HEK293 (cell line): ENCODE data around the gene METTL15.

Experiments
- EGR2 ChIP-seq: fragments of 450-650 bp; formaldehyde crosslinking; IDR thresholded peaks from 2 replicates; pipeline ENCODE4 v1.5.1; 2016; ENCODE audit warnings: low read depth, missing biosample characterization, missing genetic modification characterization
- KLF10 ChIP-seq: fragments of 450-650 bp; IDR thresholded peaks from 2 replicates; pipeline ENCODE4 v1.5.1; 2018; ENCODE audit warnings: missing biosample characterization, mild to moderate bottlenecking, missing genetic modification characterization
- ZNF416 ChIP-seq: fragments of 450-650 bp; formaldehyde crosslinking; IDR thresholded peaks from 2 replicates; pipeline ENCODE4 v1.5.1; 2016; ENCODE audit warnings: missing biosample characterization, missing genetic modification characterization
- ZNF530 ChIP-seq: fragments of 450-650 bp; formaldehyde crosslinking; IDR thresholded peaks from 2 replicates; pipeline ENCODE4 v1.5.1; 2016; ENCODE audit warnings: low read depth, missing biosample characterization, missing genetic modification characterization
- ZNF843 ChIP-seq: fragments of 450-650 bp; formaldehyde crosslinking; IDR thresholded peaks from 2 replicates; pipeline ENCODE4 v1.5.1; 2016; ENCODE audit warnings: missing biosample characterization, missing genetic modification characterization
- TF ChIP-seq, protein P1 (sequence below): fragments of 450-650 bp; IDR thresholded peaks from 2 replicates; pipeline ENCODE4 v1.5.1; 2018; ENCODE audit warnings: missing biosample characterization, missing genetic modification characterization
- TF ChIP-seq, protein P2 (sequence below): fragments of 450-650 bp; formaldehyde crosslinking; IDR thresholded peaks from 2 replicates; pipeline ENCODE4 v1.5.1; 2016; ENCODE audit warnings: missing biosample characterization, missing genetic modification characterization
- TF ChIP-seq, protein P3 (sequence below): fragments of 450-650 bp; formaldehyde crosslinking; IDR thresholded peaks from 2 replicates; pipeline ENCODE4 v1.5.1; 2017; ENCODE audit warnings: missing biosample characterization, missing genetic modification characterization

DNA sequence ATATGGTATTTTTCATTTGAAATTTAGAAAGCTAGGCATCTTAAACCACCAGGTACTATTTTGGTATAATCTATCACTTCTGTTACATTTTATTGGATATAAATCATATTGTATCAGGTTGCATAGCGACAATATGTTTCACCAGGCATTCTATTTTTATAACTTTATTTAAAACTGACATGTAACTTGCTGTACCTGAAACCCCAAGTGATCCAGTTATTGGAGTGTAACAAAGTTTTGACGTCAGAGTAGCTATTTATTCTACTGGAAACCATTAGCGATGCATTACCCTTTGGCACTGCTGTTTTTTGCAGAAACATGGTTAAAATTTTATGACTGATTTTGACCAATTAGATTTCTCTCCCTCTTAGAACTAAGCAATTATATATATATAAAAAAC is 160.7 kb downstream of the METTL15 start:
- TF ChIP-seq, protein P1, sequence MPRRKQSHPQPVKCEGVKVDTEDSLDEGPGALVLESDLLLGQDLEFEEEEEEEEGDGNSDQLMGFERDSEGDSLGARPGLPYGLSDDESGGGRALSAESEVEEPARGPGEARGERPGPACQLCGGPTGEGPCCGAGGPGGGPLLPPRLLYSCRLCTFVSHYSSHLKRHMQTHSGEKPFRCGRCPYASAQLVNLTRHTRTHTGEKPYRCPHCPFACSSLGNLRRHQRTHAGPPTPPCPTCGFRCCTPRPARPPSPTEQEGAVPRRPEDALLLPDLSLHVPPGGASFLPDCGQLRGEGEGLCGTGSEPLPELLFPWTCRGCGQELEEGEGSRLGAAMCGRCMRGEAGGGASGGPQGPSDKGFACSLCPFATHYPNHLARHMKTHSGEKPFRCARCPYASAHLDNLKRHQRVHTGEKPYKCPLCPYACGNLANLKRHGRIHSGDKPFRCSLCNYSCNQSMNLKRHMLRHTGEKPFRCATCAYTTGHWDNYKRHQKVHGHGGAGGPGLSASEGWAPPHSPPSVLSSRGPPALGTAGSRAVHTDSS (tag by site-specific recombination): no peak
- TF ChIP-seq, protein P2, sequence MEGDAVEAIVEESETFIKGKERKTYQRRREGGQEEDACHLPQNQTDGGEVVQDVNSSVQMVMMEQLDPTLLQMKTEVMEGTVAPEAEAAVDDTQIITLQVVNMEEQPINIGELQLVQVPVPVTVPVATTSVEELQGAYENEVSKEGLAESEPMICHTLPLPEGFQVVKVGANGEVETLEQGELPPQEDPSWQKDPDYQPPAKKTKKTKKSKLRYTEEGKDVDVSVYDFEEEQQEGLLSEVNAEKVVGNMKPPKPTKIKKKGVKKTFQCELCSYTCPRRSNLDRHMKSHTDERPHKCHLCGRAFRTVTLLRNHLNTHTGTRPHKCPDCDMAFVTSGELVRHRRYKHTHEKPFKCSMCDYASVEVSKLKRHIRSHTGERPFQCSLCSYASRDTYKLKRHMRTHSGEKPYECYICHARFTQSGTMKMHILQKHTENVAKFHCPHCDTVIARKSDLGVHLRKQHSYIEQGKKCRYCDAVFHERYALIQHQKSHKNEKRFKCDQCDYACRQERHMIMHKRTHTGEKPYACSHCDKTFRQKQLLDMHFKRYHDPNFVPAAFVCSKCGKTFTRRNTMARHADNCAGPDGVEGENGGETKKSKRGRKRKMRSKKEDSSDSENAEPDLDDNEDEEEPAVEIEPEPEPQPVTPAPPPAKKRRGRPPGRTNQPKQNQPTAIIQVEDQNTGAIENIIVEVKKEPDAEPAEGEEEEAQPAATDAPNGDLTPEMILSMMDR: no peak
- no peak for TF ChIP-seq ZNF530
- TF ChIP-seq, protein P3, sequence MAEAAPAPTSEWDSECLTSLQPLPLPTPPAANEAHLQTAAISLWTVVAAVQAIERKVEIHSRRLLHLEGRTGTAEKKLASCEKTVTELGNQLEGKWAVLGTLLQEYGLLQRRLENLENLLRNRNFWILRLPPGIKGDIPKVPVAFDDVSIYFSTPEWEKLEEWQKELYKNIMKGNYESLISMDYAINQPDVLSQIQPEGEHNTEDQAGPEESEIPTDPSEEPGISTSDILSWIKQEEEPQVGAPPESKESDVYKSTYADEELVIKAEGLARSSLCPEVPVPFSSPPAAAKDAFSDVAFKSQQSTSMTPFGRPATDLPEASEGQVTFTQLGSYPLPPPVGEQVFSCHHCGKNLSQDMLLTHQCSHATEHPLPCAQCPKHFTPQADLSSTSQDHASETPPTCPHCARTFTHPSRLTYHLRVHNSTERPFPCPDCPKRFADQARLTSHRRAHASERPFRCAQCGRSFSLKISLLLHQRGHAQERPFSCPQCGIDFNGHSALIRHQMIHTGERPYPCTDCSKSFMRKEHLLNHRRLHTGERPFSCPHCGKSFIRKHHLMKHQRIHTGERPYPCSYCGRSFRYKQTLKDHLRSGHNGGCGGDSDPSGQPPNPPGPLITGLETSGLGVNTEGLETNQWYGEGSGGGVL (tag by site-specific recombination): no peak
- no peak for TF ChIP-seq KLF10 (tag by site-specific recombination)
- no peak for TF ChIP-seq ZNF416 (tag by site-specific recombination)
- TF ChIP-seq EGR2 (tag by site-specific recombination): no peak
- TF ChIP-seq ZNF843 (tag by site-specific recombination): no peak
